SU-DHL-6 (cell line): ENCODE measurements around the gene JMJD7.

Experiments used
- H2AFZ ChIP-seq: fragments of 200-600 bp; sonication (generic); 2 replicates; pipeline ENCODE4 v1.6.1; 2014; ENCODE audit warnings: low read depth, mild to moderate bottlenecking, moderate library complexity, mixed read lengths, antibody characterized with exemption, low read length; ENCODE audit not compliant: severe bottlenecking
- H3F3A ChIP-seq: fragments of 200-600 bp; shearing (Covaris generic); 2 replicates; pipeline ENCODE4 v1.6.0; 2016; ENCODE audit warnings: antibody characterized with exemption, mild to moderate bottlenecking; ENCODE audit not compliant: insufficient read depth
- H3K27ac ChIP-seq: fragments of 200-600 bp; sonication (generic); 2 replicates; pipeline ENCODE4 v1.5.1; 2016; ENCODE audit warnings: low read depth, mild to moderate bottlenecking, low read length, moderate library complexity, mixed read lengths
- H3K27me3 ChIP-seq: fragments of 200-600 bp; sonication (generic), shearing (Covaris generic); 2 replicates; pipeline ENCODE4 v1.6.0; 2014; ENCODE audit warnings: mild to moderate bottlenecking, low read length
- H3K36me3 ChIP-seq: fragments of 200-600 bp; sonication (generic); 2 replicates; pipeline ENCODE4 v1.6.1; 2014; ENCODE audit warnings: mild to moderate bottlenecking, low read length, mixed read lengths
- H3K4me2 ChIP-seq: fragments of 300-600, 200-600 bp; shearing (Covaris generic), sonication (generic); 2 replicates; pipeline ENCODE4 v1.6.0; 2014; ENCODE audit warnings: low read length, low read depth, mild to moderate bottlenecking; ENCODE audit not compliant: poor library complexity, severe bottlenecking
- H3K4me3 ChIP-seq: fragments of 200-600 bp; sonication (generic); 2 replicates; pipeline ENCODE4 v1.5.1; 2014; ENCODE audit warnings: antibody characterized with exemption, low read length, mild to moderate bottlenecking, mixed read lengths; ENCODE audit not compliant: insufficient read depth, poor library complexity, severe bottlenecking
- H3K79me2 ChIP-seq: fragments of 200-600 bp; sonication (generic); 2 replicates; pipeline ENCODE4 v1.6.1; 2014; ENCODE audit warnings: mild to moderate bottlenecking, low read length, moderate library complexity; ENCODE audit not compliant: insufficient read depth
- H3K9ac ChIP-seq: fragments of 200-600 bp; sonication (generic); 2 replicates; pipeline ENCODE4 v1.7.0; 2014; ENCODE audit warnings: mild to moderate bottlenecking, low read length
- H3K9me2 ChIP-seq: fragments of 200-600 bp; sonication (generic); replicated peaks from 2 replicates; pipeline ENCODE4 v1.6.1; 2014; ENCODE audit warnings: low read length; ENCODE audit not compliant: insufficient read depth
- H3K9me3 ChIP-seq: fragments of 200-600 bp; sonication (generic); 2 replicates; pipeline ENCODE4 v1.6.1; 2014; ENCODE audit warnings: low read length, mixed read lengths; ENCODE audit not compliant: insufficient read depth
- H4K20me1 ChIP-seq: fragments of 200-600 bp; sonication (generic); 2 replicates; pipeline ENCODE4 v1.6.1; 2014; ENCODE audit warnings: low read depth, mild to moderate bottlenecking, antibody characterized with exemption, low read length, moderate library complexity, mixed read lengths
- CTCF ChIP-seq: fragments of 200-600 bp; sonication (generic); IDR thresholded peaks from one replicate; pipeline ENCODE4 v1.5.1; 2017; ENCODE audit warnings: antibody characterized with exemption, mild to moderate bottlenecking, low read length, moderate library complexity; ENCODE audit not compliant: insufficient read depth, poor library complexity, severe bottlenecking
- EZH2phosphoT487 ChIP-seq: fragments of 200-600 bp; sonication (generic), shearing (Covaris generic); conservative IDR thresholded peaks from 2 replicates; pipeline ENCODE4 v1.6.1; 2018; ENCODE audit warnings: mild to moderate bottlenecking, antibody characterized with exemption, low read length, moderate library complexity, mixed read lengths

Gene JMJD7

GRCh38 chr15:41873711-41874110 is 45.8 kb downstream of the JMJD7 start:
- Histone ChIP-seq H4K20me1 (no peaks in the 10 kb centered on the region), H3F3A (no peaks in the 10 kb centered on the region), H3K27ac (no peak overlapping the region), H3K9ac (no peak overlapping the region), H3K36me3 (no peaks in the 10 kb centered on the region), H3K27me3 (no peaks in the 10 kb centered on the region), H3K9me3 (no peaks in the 10 kb centered on the region), H3K4me2 (no peak overlapping the region), H3K79me2 (no peaks in the 10 kb centered on the region), H3K4me3 (no peak overlapping the region), H3K9me2 (no peaks in the 10 kb centered on the region), H2AFZ (no peak overlapping the region)
- no peak for TF ChIP-seq CTCF
- no peak for TF ChIP-seq EZH2phosphoT487

DNA sequence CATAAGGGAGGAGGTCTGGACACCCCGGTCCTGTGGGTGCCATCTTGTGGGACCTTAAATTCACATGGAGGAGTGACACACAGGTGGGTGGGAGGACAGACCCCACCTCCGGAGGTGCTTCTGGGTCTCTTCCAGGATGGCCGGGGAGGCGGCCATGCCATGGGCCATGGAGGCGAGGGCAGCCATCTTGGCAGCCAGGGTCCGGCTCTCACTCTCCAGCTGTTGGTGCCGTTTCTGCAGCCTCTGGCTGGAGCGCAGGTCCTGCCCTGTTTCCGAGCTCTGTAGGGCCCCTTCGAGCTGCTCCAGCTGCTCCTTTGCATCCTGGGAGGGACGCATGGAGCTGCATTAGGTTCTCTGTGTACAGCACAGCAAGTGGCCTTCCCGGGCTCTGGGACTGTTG is 46.8 kb downstream of the JMJD7 start:
- H4K20me1 ChIP-seq = no peaks in the 10 kb centered on the region
- H3K27me3 ChIP-seq = no peaks in the 10 kb centered on the region
- no peaks in the 10 kb centered on the region for H3F3A ChIP-seq
- no peak overlapping the region for H3K27ac ChIP-seq
- H3K4me3 ChIP-seq = no peak overlapping the region
- H3K36me3 ChIP-seq = no peaks in the 10 kb centered on the region
- H3K9me3 ChIP-seq = no peaks in the 10 kb centered on the region
- no peak overlapping the region for H3K4me2 ChIP-seq
- no peaks in the 10 kb centered on the region for H3K79me2 ChIP-seq
- H3K9me2 ChIP-seq = no peaks in the 10 kb centered on the region
- TF ChIP-seq EZH2phosphoT487 = no peak
- no peak for TF ChIP-seq CTCF
- H2AFZ ChIP-seq = no peak overlapping the region
- no peak overlapping the region for H3K9ac ChIP-seq

DNA sequence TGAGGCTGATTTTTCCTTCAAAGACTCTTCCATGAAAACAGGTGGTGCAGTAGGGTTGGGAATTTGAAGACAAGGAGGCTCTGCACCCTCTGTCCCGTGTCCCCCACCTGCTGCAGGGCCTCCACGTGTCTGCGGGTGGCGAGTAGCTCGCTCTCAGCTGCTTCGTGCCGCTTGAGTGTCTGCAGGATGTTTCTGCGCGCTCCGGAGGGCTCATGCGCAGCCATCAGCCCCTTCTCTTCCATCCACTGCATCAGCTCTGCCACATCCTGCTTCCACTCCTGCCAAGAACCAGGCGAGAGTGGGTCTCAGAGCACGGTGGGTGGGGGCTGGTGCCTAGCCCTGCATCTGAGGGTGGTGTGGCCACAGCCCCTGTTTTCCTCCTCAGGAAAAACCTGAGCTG is 48.1 kb downstream of the JMJD7 start:
- Histone ChIP-seq H3K36me3 (no peaks in the 10 kb centered on the region), H3K27ac (no peak overlapping the region), H2AFZ (no peak overlapping the region), H3K9ac (no peak overlapping the region), H4K20me1 (no peaks in the 10 kb centered on the region), H3K4me2 (no peak overlapping the region), H3K27me3 (no peaks in the 10 kb centered on the region), H3K9me2 (no peaks in the 10 kb centered on the region), H3K4me3 (no peak overlapping the region), H3K9me3 (no peaks in the 10 kb centered on the region), H3K79me2 (no peaks in the 10 kb centered on the region), H3F3A (no peaks in the 10 kb centered on the region)
- TF ChIP-seq CTCF (no peak), EZH2phosphoT487 (no peak)

GRCh38 chr15:41876689-41877088 is 48.8 kb downstream of the JMJD7 start:
- Histone ChIP-seq H3K36me3 (no peaks in the 10 kb centered on the region), H3K9me3 (no peaks in the 10 kb centered on the region), H3K27ac (no peak overlapping the region), H3K9ac (no peak overlapping the region), H4K20me1 (no peaks in the 10 kb centered on the region), H3K9me2 (no peaks in the 10 kb centered on the region), H3F3A (no peaks in the 10 kb centered on the region), H3K79me2 (no peaks in the 10 kb centered on the region), H2AFZ (no peak overlapping the region), H3K4me3 (no peak overlapping the region), H3K27me3 (no peaks in the 10 kb centered on the region), H3K4me2 (no peak overlapping the region)
- TF ChIP-seq CTCF = no peak
- TF ChIP-seq EZH2phosphoT487 = no peak
